Measurements from ENCODE around the gene SCYL3. TPM values are rescaled to one million over a fixed set of nuclear protein-coding genes. Genes with fewer than 3 reads are reported as not detected.

The SCYL3 gene
- polyA plus RNA-seq (2013) = 18.7 TPM

- peak within 1 kb of the TSS; percentile 100 for H3K27ac ChIP-seq (ENCODE audit: insufficient read depth in 1 of 2, low read depth in 1 of 2, low read length in 2 of 2, poor library complexity in 1 of 2, severe bottlenecking in 2 of 2)
- under 1% methylated on average over 34 of the region's 52 CpGs for WGBS (ENCODE audit: insufficient coverage)
- H3K27me3 ChIP-seq (replicated peaks in 2 of 5; ENCODE audit: control insufficient read depth in 4 of 5, insufficient read depth in 5 of 5, low read length in 4 of 5) = no peaks in the 10 kb centered on the region
- CTCF ChIA-PET = interaction anchor here (1.4 kb wide), 1 partner anchor 35 kb away, joined by 4 read pairs; no protein-coding TSS in a partner anchor
- peak within 1 kb of the TSS; percentile 77 to 95 (median 91) for H3K4me3 ChIP-seq (ENCODE audit: control insufficient read depth in 1 of 7, extremely low read depth in 1 of 7, insufficient read depth in 4 of 7, low read depth in 2 of 7, low read length in 6 of 7)
- POLR2A ChIA-PET = interaction anchor here (0.6 to 1.7 kb wide), 3 partner anchors 9 to 138 kb away, joined by 3 to 4 read pairs (median 3); no protein-coding TSS in a partner anchor
- DNase-seq = peak; percentile 98 to 99 (median 98)
- H3K9me3 ChIP-seq (ENCODE audit: control extremely low read depth in 1 of 5, control insufficient read depth in 4 of 5, insufficient read depth in 2 of 5, low read depth in 1 of 5, low read length in 4 of 5) = no peaks in the 10 kb centered on the region
- no peaks in the 10 kb centered on the region for H3K36me3 ChIP-seq (ENCODE audit: control insufficient read depth in 4 of 4, insufficient read depth in 4 of 4, low read length in 3 of 4)
- H3K4me1 ChIP-seq (ENCODE audit: control extremely low read depth in 1 of 4, control insufficient read depth in 4 of 4, insufficient read depth in 4 of 4, low read length in 3 of 4) = peaks cover 27 to 34% (median 32%) of the 10 kb centered on the region in 4 experiments
Measured at GRCh38 chr1:169893645-169894423, at the start of gene SCYL3. Gene SCYL3, minus strand, starts transcription at chr1:169893896. Its CDS starts 5,056 bp downstream, at chr1:169888840.

- no peak for DNase-seq
- H3K9me3 ChIP-seq (ENCODE audit: control extremely low read depth in 1 of 5, control insufficient read depth in 4 of 5, insufficient read depth in 2 of 5, low read depth in 1 of 5, low read length in 4 of 5) = no peaks in the 10 kb centered on the region
- H3K4me1 ChIP-seq (ENCODE audit: control extremely low read depth in 1 of 4, control insufficient read depth in 4 of 4, insufficient read depth in 4 of 4, low read length in 3 of 4) = no peaks in the 10 kb centered on the region
- WGBS (ENCODE audit: insufficient coverage) = no CpG with 5 or more reads among the region's 2 CpGs
- CTCF ChIA-PET = interaction anchor here (1.1 kb wide), 2 partner anchors 12 to 133 kb away, joined by 3 read pairs; no protein-coding TSS in a partner anchor
- POLR2A ChIA-PET = no interaction called here
- no peaks in the 10 kb centered on the region for H3K27me3 ChIP-seq (replicated peaks in 2 of 5; ENCODE audit: control insufficient read depth in 4 of 5, insufficient read depth in 5 of 5, low read length in 4 of 5)
- H3K36me3 ChIP-seq (ENCODE audit: control insufficient read depth in 4 of 4, insufficient read depth in 4 of 4, low read length in 3 of 4) = peaks cover 0 to 3% (median 0%) of the 10 kb centered on the region in 4 experiments
- H3K4me3 ChIP-seq (ENCODE audit: control insufficient read depth in 1 of 7, extremely low read depth in 1 of 7, insufficient read depth in 4 of 7, low read depth in 2 of 7, low read length in 6 of 7) = no peak overlapping the region
- no peak overlapping the region for H3K27ac ChIP-seq (ENCODE audit: insufficient read depth in 1 of 2, low read depth in 1 of 2, low read length in 2 of 2, poor library complexity in 1 of 2, severe bottlenecking in 2 of 2)
Measured at GRCh38 chr1:169941982-169942830, 48.5 kb upstream of the SCYL3 start.

- 71% methylated on average over 2 of the region's 7 CpGs for WGBS (ENCODE audit: insufficient coverage)
- Histone ChIP-seq H3K9me3 (ENCODE audit: control extremely low read depth in 1 of 5, control insufficient read depth in 4 of 5, insufficient read depth in 2 of 5, low read depth in 1 of 5, low read length in 4 of 5) (no peaks in the 10 kb centered on the region), H3K4me1 (ENCODE audit: control extremely low read depth in 1 of 4, control insufficient read depth in 4 of 4, insufficient read depth in 4 of 4, low read length in 3 of 4) (no peaks in the 10 kb centered on the region), H3K27ac (ENCODE audit: insufficient read depth in 1 of 2, low read depth in 1 of 2, low read length in 2 of 2, poor library complexity in 1 of 2, severe bottlenecking in 2 of 2) (no peak overlapping the region), H3K36me3 (ENCODE audit: control insufficient read depth in 4 of 4, insufficient read depth in 4 of 4, low read length in 3 of 4) (no peaks in the 10 kb centered on the region), H3K27me3 (replicated peaks in 2 of 5; ENCODE audit: control insufficient read depth in 4 of 5, insufficient read depth in 5 of 5, low read length in 4 of 5) (no peaks in the 10 kb centered on the region), H3K4me3 (ENCODE audit: control insufficient read depth in 1 of 7, extremely low read depth in 1 of 7, insufficient read depth in 4 of 7, low read depth in 2 of 7, low read length in 6 of 7) (no peak overlapping the region)
- CTCF ChIA-PET = no interaction called here
- DNase-seq = no peak
- POLR2A ChIA-PET = no interaction called here
Measured at GRCh38 chr1:169933984-169934725, 40.5 kb upstream of the SCYL3 start.

GRCh38 chr1:169931795-169932231, 38.1 kb upstream of the SCYL3 start:
- no peaks in the 10 kb centered on the region for H3K4me1 ChIP-seq (ENCODE audit: control extremely low read depth in 1 of 4, control insufficient read depth in 4 of 4, insufficient read depth in 4 of 4, low read length in 3 of 4)
- no peak overlapping the region for H3K4me3 ChIP-seq (ENCODE audit: control insufficient read depth in 1 of 7, extremely low read depth in 1 of 7, insufficient read depth in 4 of 7, low read depth in 2 of 7, low read length in 6 of 7)
- no peak for DNase-seq
- no peaks in the 10 kb centered on the region for H3K36me3 ChIP-seq (ENCODE audit: control insufficient read depth in 4 of 4, insufficient read depth in 4 of 4, low read length in 3 of 4)
- H3K9me3 ChIP-seq (ENCODE audit: control extremely low read depth in 1 of 5, control insufficient read depth in 4 of 5, insufficient read depth in 2 of 5, low read depth in 1 of 5, low read length in 4 of 5) = no peaks in the 10 kb centered on the region
- ChIA-PET POLR2A (no interaction called here), CTCF (no interaction called here)
- H3K27me3 ChIP-seq (replicated peaks in 2 of 5; ENCODE audit: control insufficient read depth in 4 of 5, insufficient read depth in 5 of 5, low read length in 4 of 5) = no peaks in the 10 kb centered on the region
- no peak overlapping the region for H3K27ac ChIP-seq (ENCODE audit: insufficient read depth in 1 of 2, low read depth in 1 of 2, low read length in 2 of 2, poor library complexity in 1 of 2, severe bottlenecking in 2 of 2)
- no CpG with 5 or more reads among the region's 1 CpG for WGBS (ENCODE audit: insufficient coverage)

GRCh38 chr1:169929210-169929526, 35.5 kb upstream of the SCYL3 start:
- DNase-seq = no peak
- H3K4me3 ChIP-seq (ENCODE audit: control insufficient read depth in 1 of 7, extremely low read depth in 1 of 7, insufficient read depth in 4 of 7, low read depth in 2 of 7, low read length in 6 of 7) = no peak overlapping the region
- H3K9me3 ChIP-seq (ENCODE audit: control extremely low read depth in 1 of 5, control insufficient read depth in 4 of 5, insufficient read depth in 2 of 5, low read depth in 1 of 5, low read length in 4 of 5) = no peaks in the 10 kb centered on the region
- no peak overlapping the region for H3K27ac ChIP-seq (ENCODE audit: insufficient read depth in 1 of 2, low read depth in 1 of 2, low read length in 2 of 2, poor library complexity in 1 of 2, severe bottlenecking in 2 of 2)
- WGBS (ENCODE audit: insufficient coverage) = no CpG with 5 or more reads among the region's 1 CpG
- H3K4me1 ChIP-seq (ENCODE audit: control extremely low read depth in 1 of 4, control insufficient read depth in 4 of 4, insufficient read depth in 4 of 4, low read length in 3 of 4) = peaks cover 0 to 2% (median 0%) of the 10 kb centered on the region in 4 experiments
- H3K27me3 ChIP-seq (replicated peaks in 2 of 5; ENCODE audit: control insufficient read depth in 4 of 5, insufficient read depth in 5 of 5, low read length in 4 of 5) = no peaks in the 10 kb centered on the region
- POLR2A ChIA-PET = interaction anchor here (0.7 kb wide), 1 partner anchor 648 kb away, joined by 3 read pairs; no protein-coding TSS in a partner anchor
- CTCF ChIA-PET = interaction anchor here (0.6 to 1.7 kb wide), 10 partner anchors 10 to 145 kb away, joined by 3 to 6 read pairs (median 3); partner anchors contain the start of genes KIFAP3 and SCYL3
- H3K36me3 ChIP-seq (ENCODE audit: control insufficient read depth in 4 of 4, insufficient read depth in 4 of 4, low read length in 3 of 4) = no peaks in the 10 kb centered on the region

- Histone ChIP-seq H3K9me3 (ENCODE audit: control extremely low read depth in 1 of 5, control insufficient read depth in 4 of 5, insufficient read depth in 2 of 5, low read depth in 1 of 5, low read length in 4 of 5) (no peaks in the 10 kb centered on the region), H3K4me3 (ENCODE audit: control insufficient read depth in 1 of 7, extremely low read depth in 1 of 7, insufficient read depth in 4 of 7, low read depth in 2 of 7, low read length in 6 of 7) (no peak overlapping the region), H3K27me3 (replicated peaks in 2 of 5; ENCODE audit: control insufficient read depth in 4 of 5, insufficient read depth in 5 of 5, low read length in 4 of 5) (no peaks in the 10 kb centered on the region), H3K36me3 (ENCODE audit: control insufficient read depth in 4 of 4, insufficient read depth in 4 of 4, low read length in 3 of 4) (no peaks in the 10 kb centered on the region), H3K4me1 (ENCODE audit: control extremely low read depth in 1 of 4, control insufficient read depth in 4 of 4, insufficient read depth in 4 of 4, low read length in 3 of 4) (peaks cover 0 to 2% (median 0%) of the 10 kb centered on the region in 4 experiments), H3K27ac (ENCODE audit: insufficient read depth in 1 of 2, low read depth in 1 of 2, low read length in 2 of 2, poor library complexity in 1 of 2, severe bottlenecking in 2 of 2) (no peak overlapping the region)
- CTCF ChIA-PET = interaction anchor here (0.6 to 1.7 kb wide), 11 partner anchors 10 to 999 kb away, joined by 3 to 6 read pairs (median 3); partner anchors contain the start of genes KIFAP3 and SCYL3
- POLR2A ChIA-PET = interaction anchor here (0.7 kb wide), 1 partner anchor 649 kb away, joined by 3 read pairs; no protein-coding TSS in a partner anchor
- DNase-seq = peak; percentile 51 to 78 (median 77)
- WGBS (ENCODE audit: insufficient coverage) = 40% methylated on average over 3 of the region's 6 CpGs
Measured at GRCh38 chr1:169928438-169929209, 34.9 kb upstream of the SCYL3 start.

Measured in common myeloid progenitor, CD34-positive (primary cell).